IMR-90 (cell line): ENCODE measurements around the gene CFAP97. TPM values are rescaled to one million over a fixed set of nuclear protein-coding genes. Genes with fewer than 3 reads are reported as not detected.

Source experiments
- ATAC-seq: fragments of 200-7000 bp; cut with Tn5 transposase; 2 replicates; pipeline ENCODE4 v1.9.1; 2020; ENCODE audit warnings: low read depth, mild to moderate bottlenecking, moderate library complexity
- BruUV-seq: library from RNA; stranded (reverse); fragments of 400-500 nt; replicated peaks from 2 replicates; lab custom pipeline; 2021; lab: Mats Ljungman, UMichigan
- CTCF ChIA-PET: fragments of 300-600 bp; formaldehyde crosslinking; extraction: SDS; loops from one replicate; lab custom pipeline; 2021; ENCODE audit warnings: antibody characterized with exemption; lab: Yijun Ruan, JAX
- POLR2A ChIA-PET: fragments of 300-600 bp; sonication (Branson Sonifier 250); formaldehyde crosslinking; loops from one replicate; lab custom pipeline; 2022; ENCODE audit warnings: antibody characterized with exemption; ENCODE audit not compliant: unreplicated experiment; lab: Charles Lee
- DNase-seq: peaks from one replicate; pipeline ENCODE4 v3.0.0; 2013
- H2AFZ ChIP-seq: replicated peaks from 2 replicates; pipeline ENCODE3; 2013; ENCODE audit warnings: low read length, mild to moderate bottlenecking; ENCODE audit not compliant: poor library complexity
- H2AK5ac ChIP-seq: 2 replicates; pipeline ENCODE4 v1.6.1; 2013; ENCODE audit warnings: low read depth, low read length, inconsistent platforms
- H2AK9ac ChIP-seq: replicated peaks from 2 replicates; pipeline ENCODE3; 2013; ENCODE audit warnings: mild to moderate bottlenecking, low read depth, low read length, moderate library complexity; ENCODE audit not compliant: poor library complexity
- H2BK120ac ChIP-seq: 2 replicates; pipeline ENCODE4 v1.6.1; 2013; ENCODE audit warnings: low read depth, low read length, inconsistent platforms
- H2BK15ac ChIP-seq: 3 replicates; pipeline ENCODE4 v1.6.1; 2013; ENCODE audit warnings: low read depth, low read length, inconsistent platforms
- H2BK20ac ChIP-seq: 2 replicates; pipeline ENCODE4 v1.6.1; 2013; ENCODE audit warnings: low read depth, mild to moderate bottlenecking, inconsistent platforms, low read length, moderate library complexity
- H2BK5ac ChIP-seq: 2 replicates; pipeline ENCODE4 v1.6.1; 2013; ENCODE audit warnings: mild to moderate bottlenecking, low read depth, low read length, inconsistent platforms; ENCODE audit not compliant: poor library complexity, severe bottlenecking
- H3K14ac ChIP-seq: replicated peaks from 2 replicates; pipeline ENCODE4 v1.6.1; 2013; ENCODE audit warnings: low read depth, low read length, inconsistent platforms
- H3K18ac ChIP-seq: 2 replicates; pipeline ENCODE4 v1.6.1; 2013; ENCODE audit warnings: low read depth, low read length, control low read depth
- H3K23ac ChIP-seq: 2 replicates; pipeline ENCODE4 v1.6.1; 2013; ENCODE audit warnings: low read depth, low read length, inconsistent platforms
- H3K27ac ChIP-seq: 2 replicates; pipeline ENCODE4 v1.5.1; 2013; ENCODE audit warnings: mild to moderate bottlenecking, control low read depth, low read length; ENCODE audit not compliant: insufficient read depth
- H3K27me3 ChIP-seq: 2 replicates; pipeline ENCODE4 v1.6.1; 2013; ENCODE audit warnings: low read length; ENCODE audit not compliant: control insufficient read depth, insufficient read depth
- H3K36me3 ChIP-seq: 2 replicates; pipeline ENCODE4 v1.6.1; 2013; ENCODE audit warnings: low read length, mixed read lengths; ENCODE audit not compliant: control insufficient read depth, insufficient read depth
- H3K4ac ChIP-seq: 2 replicates; pipeline ENCODE4 v1.6.1; 2013; ENCODE audit warnings: low read depth, low read length, inconsistent platforms
- H3K4me1 ChIP-seq: 2 replicates; pipeline ENCODE4 v1.6.1; 2013; ENCODE audit warnings: low read length, mixed read lengths; ENCODE audit not compliant: control insufficient read depth, insufficient read depth
- H3K4me2 ChIP-seq: 2 replicates; pipeline ENCODE4 v1.6.1; 2013; ENCODE audit warnings: low read depth, mild to moderate bottlenecking, control low read depth, low read length, moderate library complexity
- H3K4me3 ChIP-seq: 2 replicates; pipeline ENCODE4 v1.5.1; 2013; ENCODE audit warnings: low read depth, mild to moderate bottlenecking, control low read depth, low read length, moderate library complexity; ENCODE audit not compliant: insufficient read depth
- H3K56ac ChIP-seq: 2 replicates; pipeline ENCODE4 v1.6.1; 2013; ENCODE audit warnings: low read length, inconsistent platforms; ENCODE audit not compliant: insufficient read depth; ENCODE audit errors: extremely low read depth
- H3K79me1 ChIP-seq, 2 experiments: 2 replicates each; pipeline ENCODE4 v1.6.1; 2013; ENCODE audit warnings: low read length in 2 of 2, inconsistent platforms in 1 of 2, low read depth in 1 of 2
- H3K9ac ChIP-seq: 2 replicates; pipeline ENCODE4 v1.6.1; 2013; ENCODE audit warnings: low read depth, low read length, control low read depth
- H3K9me1 ChIP-seq: 2 replicates; pipeline ENCODE4 v1.6.1; 2013; ENCODE audit warnings: low read length, inconsistent platforms; ENCODE audit not compliant: insufficient read depth
- H3K9me3 ChIP-seq: 2 replicates; pipeline ENCODE4 v1.6.1; 2013; ENCODE audit warnings: low read length; ENCODE audit not compliant: control insufficient read depth, insufficient read depth
- H4K20me1 ChIP-seq: 2 replicates; pipeline ENCODE4 v1.6.1; 2013; ENCODE audit warnings: low read length, inconsistent platforms; ENCODE audit not compliant: insufficient read depth
- H4K5ac ChIP-seq: 2 replicates; pipeline ENCODE4 v1.6.1; 2013; ENCODE audit warnings: mild to moderate bottlenecking, low read depth, low read length, control low read depth
- H4K8ac ChIP-seq, 2 experiments: 2 replicates each; pipeline ENCODE4 v1.6.1; 2013; ENCODE audit warnings: low read depth in 2 of 2, low read length in 2 of 2, control low read depth in 1 of 2, inconsistent platforms in 1 of 2
- H4K91ac ChIP-seq: 2 replicates; pipeline ENCODE4 v1.6.1; 2013; ENCODE audit warnings: low read depth, low read length, inconsistent platforms; ENCODE audit not compliant: insufficient read depth
- BHLHE40 ChIP-seq: fragments of 150-350 bp; IDR thresholded peaks from 2 replicates; pipeline ENCODE4 v1.6.1; 2016; ENCODE audit warnings: mild to moderate bottlenecking, low read depth, low read length
- CEBPB ChIP-seq: IDR thresholded peaks from 2 replicates; pipeline ENCODE4 v1.6.1; 2012; ENCODE audit warnings: low read depth, low read length, improper control_type of control experiment
- CHD1 ChIP-seq: IDR thresholded peaks from 2 replicates; pipeline ENCODE4 v1.6.1; 2012; ENCODE audit warnings: low read depth, low read length, improper control_type of control experiment
- FOS ChIP-seq: fragments of 150-350 bp; IDR thresholded peaks from 2 replicates; pipeline ENCODE4 v1.6.1; 2016; ENCODE audit warnings: low read depth, low read length
- MAFK ChIP-seq: IDR thresholded peaks from 2 replicates; pipeline ENCODE4 v1.6.1; 2012; ENCODE audit warnings: low read depth, low read length, improper control_type of control experiment
- MAZ ChIP-seq: IDR thresholded peaks from 2 replicates; pipeline ENCODE4 v1.6.1; 2012; ENCODE audit warnings: low read depth, mild to moderate bottlenecking, low read length, improper control_type of control experiment, moderate library complexity, borderline replicate concordance
- MXI1 ChIP-seq: IDR thresholded peaks from 2 replicates; pipeline ENCODE4 v1.6.1; 2012; ENCODE audit warnings: low read depth, mild to moderate bottlenecking, low read length, moderate library complexity, borderline replicate concordance
- NFE2L2 ChIP-seq: fragments of 150-350 bp; IDR thresholded peaks from 2 replicates; pipeline ENCODE4 v1.6.1; 2016; ENCODE audit warnings: low read depth, mild to moderate bottlenecking, low read length
- POLR2A ChIP-seq: IDR thresholded peaks from 2 replicates; pipeline ENCODE4 v1.6.1; 2012; ENCODE audit warnings: mild to moderate bottlenecking, low read depth, low read length
- RAD21 ChIP-seq: IDR thresholded peaks from 2 replicates; pipeline ENCODE4 v1.6.1; 2012; ENCODE audit warnings: low read length, improper control_type of control experiment
- RCOR1 ChIP-seq: IDR thresholded peaks from 2 replicates; pipeline ENCODE4 v1.6.1; 2012; ENCODE audit warnings: mild to moderate bottlenecking, low read length, improper control_type of control experiment; ENCODE audit not compliant: insufficient replicate concordance
- RFX5 ChIP-seq: IDR thresholded peaks from 2 replicates; pipeline ENCODE4 v1.8.0; 2012; ENCODE audit warnings: low read depth, mild to moderate bottlenecking, low read length, moderate library complexity
- SMC3 ChIP-seq: fragments of 150-350 bp; IDR thresholded peaks from 2 replicates; pipeline ENCODE4 v1.6.1; 2016; ENCODE audit warnings: low read depth, mild to moderate bottlenecking, antibody characterized with exemption, low read length, moderate library complexity
- WGBS, 2 experiments: methylation state at CpG; one replicate each; pipeline versions ENCODE4 v1.1.5 to v1.1.7; 2013; ENCODE audit warnings: missing lambda C conversion rate in 2 of 2; ENCODE audit not compliant: insufficient read length in 1 of 2; ENCODE audit errors: extremely low coverage in 2 of 2; 5-methylcytosine and 5-hydroxymethylcytosine counted together
- dilution Hi-C: fragments of 300-500 bp; cut with HindIII; formaldehyde crosslinking; loops from one replicate; pipeline ENCODE4 v1.14.3; 2018; ENCODE audit warnings: low sequenced_read_pairs; ENCODE audit not compliant: unreplicated experiment
- in situ Hi-C: fragments of 300-500 bp; cut with MboI; formaldehyde crosslinking; loops from 3 replicates; pipeline ENCODE4 v1.14.3; 2019; ENCODE audit warnings: low sequenced_read_pairs, inconsistent platforms, mixed read lengths
- intact Hi-C: fragments of 100-400 bp; cut with micrococcal nuclease; formaldehyde crosslinking; loops from 2 replicates; pipeline ENCODE4 v1.10.0; 2022
- polyA plus RNA-seq, 3 experiments: library from polyadenylated mRNA; depleted of rRNA; stranded (reverse); fragments of >200 nt; gene quantifications; 2 replicates each; pipeline ENCODE4 v1.2.3, GENCODE V29; 2012; ENCODE audit warnings: low replicate concordance in 1 of 3
- total RNA-seq: library from RNA; depleted of rRNA; stranded (reverse); fragments of >200 nt; gene quantifications from 2 replicates; pipeline ENCODE4 v1.2.3, GENCODE V29; 2012
- TF ChIP-seq, protein P1 (sequence below): fragments of 150-350 bp; IDR thresholded peaks from 2 replicates; pipeline ENCODE4 v1.6.1; 2017; ENCODE audit warnings: mild to moderate bottlenecking, antibody characterized with exemption, low read length, low read depth
- TF ChIP-seq, protein P2 (sequence below): conservative IDR thresholded peaks from 2 replicates; pipeline ENCODE4 v1.5.1; 2012; ENCODE audit warnings: mild to moderate bottlenecking, low read depth, low read length, improper control_type of control experiment
- TF ChIP-seq, protein P3 (sequence below): fragments of 150-350 bp; IDR thresholded peaks from 2 replicates; pipeline ENCODE4 v1.6.1; 2016; ENCODE audit warnings: low read depth, mild to moderate bottlenecking, low read length, moderate library complexity, borderline replicate concordance

CFAP97 gene
- total and polyA plus RNA-seq, 2 of the 4 experiments (the other 2 are of a cell fraction): 14.5 to 16.0 TPM

DNA sequence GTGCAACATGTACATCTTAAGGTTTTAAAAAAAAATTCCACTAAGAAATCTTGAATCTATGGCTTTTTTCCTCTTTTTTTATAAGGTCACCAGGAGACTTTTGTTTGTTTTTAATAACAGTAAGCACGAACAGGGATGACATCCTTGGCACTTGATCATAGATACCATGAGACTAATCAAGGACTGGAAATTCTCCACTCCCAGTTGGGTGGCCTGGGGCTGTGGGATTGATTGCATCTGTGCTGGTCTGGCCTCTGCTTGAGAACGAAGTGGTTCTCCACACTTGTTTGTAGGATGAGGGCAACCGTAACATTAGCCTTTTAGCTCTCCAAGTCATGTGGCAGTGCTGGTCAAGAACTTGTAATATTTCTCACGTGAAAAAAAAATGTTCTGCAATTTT, 41.0 kb upstream of the CFAP97 start:
- dilution Hi-C loops: no loop called here
- Histone ChIP-seq H3K56ac (no peak overlapping the region), H2BK5ac (no peak overlapping the region), H3K79me1 (peaks cover 14 to 17% of the 10 kb centered on the region in 2 experiments), H3K14ac (peak overlapping the region; percentile 22; the same call in 1 of the 2 replicates), H3K4me3 (no peak overlapping the region), H3K23ac (no peak overlapping the region), H3K4ac (no peak overlapping the region), H4K91ac (no peak overlapping the region), H3K9me1 (no peaks in the 10 kb centered on the region; the same call in 1 of the 2 replicates), H3K4me1 (peaks cover 4% of the 10 kb centered on the region), H2AFZ (no peak overlapping the region), H3K9ac (no peak overlapping the region), H2AK9ac (no peak overlapping the region), H4K8ac (no peak overlapping the region), H3K36me3 (no peaks in the 10 kb centered on the region), H3K27me3 (no peaks in the 10 kb centered on the region), H3K27ac (no peak overlapping the region), H3K9me3 (no peaks in the 10 kb centered on the region), H3K18ac (peak overlapping the region; percentile 44; the same call in 1 of the 2 replicates), H3K4me2 (no peak overlapping the region), H4K5ac (no peak overlapping the region), H2AK5ac (no peak overlapping the region), H2BK120ac (no peak overlapping the region), H4K20me1 (no peaks in the 10 kb centered on the region), H2BK20ac (no peak overlapping the region), H2BK15ac (no peak overlapping the region)
- ATAC-seq (no peak), DNase-seq (no peak)
- POLR2A ChIA-PET: no interaction called here
- WGBS, 2 experiments: no CpG with 5 or more reads among the region's 4 CpGs
- in situ Hi-C loops: no loop called here
- intact Hi-C loops: no loop called here
- TF ChIP-seq, protein P1, sequence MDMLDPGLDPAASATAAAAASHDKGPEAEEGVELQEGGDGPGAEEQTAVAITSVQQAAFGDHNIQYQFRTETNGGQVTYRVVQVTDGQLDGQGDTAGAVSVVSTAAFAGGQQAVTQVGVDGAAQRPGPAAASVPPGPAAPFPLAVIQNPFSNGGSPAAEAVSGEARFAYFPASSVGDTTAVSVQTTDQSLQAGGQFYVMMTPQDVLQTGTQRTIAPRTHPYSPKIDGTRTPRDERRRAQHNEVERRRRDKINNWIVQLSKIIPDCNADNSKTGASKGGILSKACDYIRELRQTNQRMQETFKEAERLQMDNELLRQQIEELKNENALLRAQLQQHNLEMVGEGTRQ: no peak
- TF ChIP-seq POLR2A (no peak), FOS (no peak), MAFK (no peak), MXI1 (no peak), BHLHE40 (no peak), RCOR1 (no peak), MAZ (no peak), CEBPB (no peak), RAD21 (no peak), SMC3 (no peak), NFE2L2 (no peak), CHD1 (no peak), RFX5 (no peak)
- TF ChIP-seq, protein P2, sequence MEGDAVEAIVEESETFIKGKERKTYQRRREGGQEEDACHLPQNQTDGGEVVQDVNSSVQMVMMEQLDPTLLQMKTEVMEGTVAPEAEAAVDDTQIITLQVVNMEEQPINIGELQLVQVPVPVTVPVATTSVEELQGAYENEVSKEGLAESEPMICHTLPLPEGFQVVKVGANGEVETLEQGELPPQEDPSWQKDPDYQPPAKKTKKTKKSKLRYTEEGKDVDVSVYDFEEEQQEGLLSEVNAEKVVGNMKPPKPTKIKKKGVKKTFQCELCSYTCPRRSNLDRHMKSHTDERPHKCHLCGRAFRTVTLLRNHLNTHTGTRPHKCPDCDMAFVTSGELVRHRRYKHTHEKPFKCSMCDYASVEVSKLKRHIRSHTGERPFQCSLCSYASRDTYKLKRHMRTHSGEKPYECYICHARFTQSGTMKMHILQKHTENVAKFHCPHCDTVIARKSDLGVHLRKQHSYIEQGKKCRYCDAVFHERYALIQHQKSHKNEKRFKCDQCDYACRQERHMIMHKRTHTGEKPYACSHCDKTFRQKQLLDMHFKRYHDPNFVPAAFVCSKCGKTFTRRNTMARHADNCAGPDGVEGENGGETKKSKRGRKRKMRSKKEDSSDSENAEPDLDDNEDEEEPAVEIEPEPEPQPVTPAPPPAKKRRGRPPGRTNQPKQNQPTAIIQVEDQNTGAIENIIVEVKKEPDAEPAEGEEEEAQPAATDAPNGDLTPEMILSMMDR: no peak
- TF ChIP-seq, protein P3, sequence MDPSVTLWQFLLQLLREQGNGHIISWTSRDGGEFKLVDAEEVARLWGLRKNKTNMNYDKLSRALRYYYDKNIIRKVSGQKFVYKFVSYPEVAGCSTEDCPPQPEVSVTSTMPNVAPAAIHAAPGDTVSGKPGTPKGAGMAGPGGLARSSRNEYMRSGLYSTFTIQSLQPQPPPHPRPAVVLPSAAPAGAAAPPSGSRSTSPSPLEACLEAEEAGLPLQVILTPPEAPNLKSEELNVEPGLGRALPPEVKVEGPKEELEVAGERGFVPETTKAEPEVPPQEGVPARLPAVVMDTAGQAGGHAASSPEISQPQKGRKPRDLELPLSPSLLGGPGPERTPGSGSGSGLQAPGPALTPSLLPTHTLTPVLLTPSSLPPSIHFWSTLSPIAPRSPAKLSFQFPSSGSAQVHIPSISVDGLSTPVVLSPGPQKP: no peak
- no TSS peak for BruUV-seq
- CTCF ChIA-PET: no interaction called here
